SK-N-SH treated with all-trans-retinoic acid at 6 μM for 48 hours (cell line): ENCODE results near the gene RBM28.

Source experiments
- ARNTL ChIP-seq: fragments of 450-650 bp; formaldehyde crosslinking; IDR thresholded peaks from 2 replicates; pipeline ENCODE4 v1.5.0; 2020; ENCODE audit warnings: low read depth, mild to moderate bottlenecking, moderate library complexity, borderline replicate concordance
- CREB5 ChIP-seq: fragments of 250-450 bp; sonication (Bioruptor Pico); IDR thresholded peaks from 2 replicates; pipeline ENCODE4 v1.5.1; 2020; ENCODE audit warnings: low read depth, mild to moderate bottlenecking, moderate library complexity
- CSDC2 ChIP-seq: fragments of 250-450 bp; sonication (Bioruptor Pico); IDR thresholded peaks from 2 replicates; pipeline ENCODE4 v1.5.0; 2020; ENCODE audit warnings: mild to moderate bottlenecking, moderate library complexity
- PATZ1 ChIP-seq: fragments of 250-450 bp; sonication (Bioruptor Pico); IDR thresholded peaks from 2 replicates; pipeline ENCODE4 v1.8.0; 2020; ENCODE audit warnings: mild to moderate bottlenecking, moderate library complexity, borderline replicate concordance
- TCF4 ChIP-seq: fragments of 250-450 bp; sonication (Bioruptor Pico); IDR thresholded peaks from 2 replicates; pipeline ENCODE4 v1.8.0; 2021; ENCODE audit warnings: mild to moderate bottlenecking, moderate library complexity, borderline replicate concordance
- ZFP30 ChIP-seq: fragments of 450-650 bp; formaldehyde crosslinking; IDR thresholded peaks from 2 replicates; pipeline ENCODE4 v1.5.0; 2022; ENCODE audit warnings: mild to moderate bottlenecking, moderate library complexity
- ZNF565 ChIP-seq: fragments of 450-650 bp; formaldehyde crosslinking; conservative IDR thresholded peaks from 2 replicates; pipeline ENCODE4 v1.5.0; 2020; ENCODE audit warnings: low read depth, mild to moderate bottlenecking, moderate library complexity

DNA sequence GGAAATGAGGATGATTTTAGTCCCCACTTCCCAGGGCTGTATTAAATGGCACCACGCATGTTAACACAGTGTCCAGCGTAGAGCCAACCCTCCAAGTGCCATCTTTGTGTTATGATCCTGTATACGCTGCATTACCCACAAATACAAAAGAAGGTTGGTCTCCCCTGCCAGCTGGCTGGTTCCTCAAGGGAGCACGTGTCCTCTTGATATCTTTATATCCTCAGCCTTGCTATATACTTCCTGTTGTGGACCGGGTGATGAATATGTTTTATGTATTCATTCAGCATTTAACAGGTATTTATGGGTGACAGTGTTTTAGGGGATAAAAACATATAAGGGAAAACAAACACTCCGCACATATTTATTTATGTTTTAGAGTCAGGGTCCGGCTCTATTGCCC, 41.0 kb upstream of the RBM28 start:
- TF ChIP-seq PATZ1, result no peak
- no peak for TF ChIP-seq ARNTL (CRISPR knock-in tag)
- TF ChIP-seq CREB5 (CRISPR knock-in tag), result no peak
- TF ChIP-seq ZFP30 (CRISPR knock-in tag), result no peak
- TF ChIP-seq TCF4, result no peak
- TF ChIP-seq CSDC2, result no peak
- TF ChIP-seq ZNF565, result no peak
